WTC11 (cell line): Measurements from ENCODE around the gene TBC1D12. TPM values are rescaled to one million over a fixed set of nuclear protein-coding genes. Genes with fewer than 3 reads are reported as not detected.

ENCODE experiments used
- ATAC-seq: fragments of 200-7000 bp; cut with Tn5 transposase; 2 replicates; pipeline ENCODE4 v1.10.0; 2021; ENCODE audit warnings: mild to moderate bottlenecking, moderate library complexity
- CTCF ChIA-PET: fragments of 300-600 bp; sonication (Branson Sonifier 250); formaldehyde crosslinking; loops from one replicate; lab custom pipeline; 2021; ENCODE audit warnings: antibody characterized with exemption; lab: Charles Lee
- POLR2A ChIA-PET: fragments of 350-600 bp; sonication (Branson Sonifier 250); formaldehyde crosslinking; loops from one replicate; lab custom pipeline; 2021; ENCODE audit warnings: antibody characterized with exemption; lab: Charles Lee
- DNase-seq: peaks from one replicate; pipeline ENCODE4 v3.0.0; 2021; ENCODE audit warnings: low spot score
- H3K27ac Mint-ChIP-seq: 2 replicates; pipeline ENCODE4 v1.8.0; 2021; ENCODE audit warnings: mixed read lengths
- H3K27me3 Mint-ChIP-seq: 2 replicates; pipeline ENCODE4 v1.8.0; 2021; ENCODE audit warnings: low read depth, mild to moderate bottlenecking, moderate library complexity, mixed read lengths
- H3K36me3 Mint-ChIP-seq: 2 replicates; pipeline ENCODE4 v1.8.0; 2021; ENCODE audit warnings: mixed read lengths
- H3K4me1 Mint-ChIP-seq: 2 replicates; pipeline ENCODE4 v1.8.0; 2022; ENCODE audit warnings: mixed read lengths
- H3K4me3 Mint-ChIP-seq: 2 replicates; pipeline ENCODE4 v1.8.0; 2021; ENCODE audit warnings: mild to moderate bottlenecking, moderate library complexity, mixed read lengths
- H3K9me3 Mint-ChIP-seq: 2 replicates; pipeline ENCODE4 v1.8.0; 2021; ENCODE audit warnings: mixed read lengths
- AFF4 ChIP-seq: sonication (generic); formaldehyde crosslinking; IDR thresholded peaks from 2 replicates; pipeline ENCODE4 v1.8.1; 2023; ENCODE audit warnings: mild to moderate bottlenecking, missing genetic modification reagents, borderline replicate concordance
- ATF1 ChIP-seq: sonication (generic); formaldehyde crosslinking; IDR thresholded peaks from 2 replicates; pipeline ENCODE4 v1.8.1; 2023; ENCODE audit warnings: mild to moderate bottlenecking, moderate library complexity, missing genetic modification reagents
- CREM ChIP-seq: sonication (generic); formaldehyde crosslinking; IDR thresholded peaks from 2 replicates; pipeline ENCODE4 v1.8.1; 2022; ENCODE audit warnings: mild to moderate bottlenecking, missing genetic modification reagents, moderate library complexity
- CTCF ChIP-seq: fragments of 200-600 bp; IDR thresholded peaks from 2 replicates; pipeline ENCODE4 v1.8.0; 2022; ENCODE audit warnings: antibody characterized with exemption
- FOXK1 ChIP-seq: sonication (generic); formaldehyde crosslinking; IDR thresholded peaks from 2 replicates; pipeline ENCODE4 v1.8.0; 2022; ENCODE audit warnings: mild to moderate bottlenecking, moderate library complexity, missing genetic modification reagents
- HMGXB4 ChIP-seq: sonication (generic); formaldehyde crosslinking; IDR thresholded peaks from 2 replicates; pipeline ENCODE4 v1.8.1; 2023; ENCODE audit warnings: mild to moderate bottlenecking, moderate library complexity, missing genetic modification reagents
- IRF1 ChIP-seq: sonication (generic); formaldehyde crosslinking; IDR thresholded peaks from 2 replicates; pipeline ENCODE4 v1.8.0; 2023; ENCODE audit warnings: missing genetic modification reagents
- IRF2 ChIP-seq: sonication (generic); formaldehyde crosslinking; IDR thresholded peaks from 2 replicates; pipeline ENCODE4 v1.8.0; 2022; ENCODE audit warnings: low read depth, missing genetic modification reagents, borderline replicate concordance
- MLX ChIP-seq: sonication (generic); formaldehyde crosslinking; IDR thresholded peaks from 2 replicates; pipeline ENCODE4 v1.8.1; 2023; ENCODE audit warnings: mild to moderate bottlenecking, missing genetic modification reagents, moderate library complexity
- RORB ChIP-seq: fragments of 250-450 bp; sonication (Bioruptor Pico); IDR thresholded peaks from 2 replicates; pipeline ENCODE4 v1.9.0; 2021; ENCODE audit warnings: mild to moderate bottlenecking
- ZNF317 ChIP-seq: sonication (generic); formaldehyde crosslinking; IDR thresholded peaks from 2 replicates; pipeline ENCODE4 v1.8.1; 2023; ENCODE audit warnings: low read depth, mild to moderate bottlenecking, moderate library complexity, missing genetic modification reagents, borderline replicate concordance
- ZNF512 ChIP-seq: sonication (generic); formaldehyde crosslinking; IDR thresholded peaks from 2 replicates; pipeline ENCODE4 v1.8.1; 2022; ENCODE audit warnings: missing genetic modification reagents, borderline replicate concordance
- total RNA-seq: library from RNA; stranded (reverse); gene quantifications from 3 replicates; pipeline ENCODE4 v1.2.3, GENCODE V29; 2021

The TBC1D12 gene
- total RNA-seq, 1 experiment from 2014 or later, result 2.2 TPM

- TF ChIP-seq FOXK1 (CRISPR knock-in tag) (0 out of 2 replicates have a peak, but pooled peaks have one; percentile 41), IRF2 (CRISPR knock-in tag) (no peak), AFF4 (CRISPR knock-in tag) (no peak)
- TF ChIP-seq, all 79 proteins: peak for 5
These were observed 570 bp downstream of the TBC1D12 start (continued) for GRCh38 chr10:94402843-94403379.

- H3K36me3 Mint-ChIP-seq, result no peaks in the 10 kb centered on the region
- CTCF ChIA-PET, result interaction anchor here (1.0 to 2.9 kb wide), 4 partner anchors 36 to 83 kb away, joined by 3 to 16 read pairs (median 6); partner anchors contain the start of gene NOC3L
- peaks cover 8% of the 10 kb centered on the region; the same call in 1 of the 2 replicates for H3K9me3 Mint-ChIP-seq
- peaks cover 12% of the 10 kb centered on the region for H3K4me1 Mint-ChIP-seq
- no peak overlapping the region for H3K27ac Mint-ChIP-seq
- H3K4me3 Mint-ChIP-seq, result peak overlapping the region; percentile 81
- POLR2A ChIA-PET, result no interaction called here
- H3K27me3 Mint-ChIP-seq, result peaks cover 45% of the 10 kb centered on the region
- TF ChIP-seq CTCF (no peak), ZNF512 (CRISPR knock-in tag) (no peak), ZNF317 (CRISPR knock-in tag) (no peak), RORB (CRISPR knock-in tag) (no peak), MLX (no peak), ATF1 (no peak), CREM (no peak), HMGXB4 (CRISPR knock-in tag) (0 out of 2 replicates have a peak, but pooled peaks have one; percentile 64), IRF1 (CRISPR knock-in tag) (no peak)
- ATAC-seq, result peak; percentile 32
- DNase-seq, result peak; percentile 46
These were observed 1.3 kb downstream of the TBC1D12 start for GRCh38 chr10:94403380-94404213.
